HG03520 (cell line): ENCODE measurements around the gene EXOC4.

Experiments
- ATAC-seq: cut with Tn5 transposase; IDR thresholded peaks from one replicate; pipeline ENCODE4 v1.9.1; 2021; ENCODE audit warnings: mild to moderate bottlenecking, moderate library complexity; ENCODE audit not compliant: unreplicated experiment

Gene EXOC4

GRCh38 chr7:134009314-134010110 lies 756.6 kb downstream of the EXOC4 start:
- no peak for ATAC-seq

- ATAC-seq, result no peak
Measured at GRCh38 chr7:134013249-134013648, 760.4 kb downstream of the EXOC4 start.

- no peak for ATAC-seq
Measured at GRCh38 chr7:134014935-134015334, 762.1 kb downstream of the EXOC4 start.

GRCh38 chr7:134016223-134016941 lies 763.5 kb downstream of the EXOC4 start:
- no peak for ATAC-seq

GRCh38 chr7:134016942-134017303 lies 764.0 kb downstream of the EXOC4 start:
- ATAC-seq, result no peak

- no peak for ATAC-seq
Measured at GRCh38 chr7:134018306-134018705, 765.4 kb downstream of the EXOC4 start.

GRCh38 chr7:134019251-134019650 lies 766.4 kb downstream of the EXOC4 start:
- ATAC-seq, result no peak

- no peak for ATAC-seq
Measured at GRCh38 chr7:134021836-134022235, 769.0 kb downstream of the EXOC4 start.

- no peak for ATAC-seq
Measured at GRCh38 chr7:134022286-134022911, 769.5 kb downstream of the EXOC4 start.

- ATAC-seq, result no peak
Measured at GRCh38 chr7:134024739-134025138, 771.9 kb downstream of the EXOC4 start.

- no peak for ATAC-seq
Measured at GRCh38 chr7:134028853-134029252, 776.0 kb downstream of the EXOC4 start.

GRCh38 chr7:134029743-134030142 lies 776.9 kb downstream of the EXOC4 start:
- no peak for ATAC-seq

GRCh38 chr7:134030460-134030865 lies 777.6 kb downstream of the EXOC4 start:
- no peak for ATAC-seq

GRCh38 chr7:134031835-134032617 lies 779.1 kb downstream of the EXOC4 start:
- no peak for ATAC-seq

- ATAC-seq, result no peak
Measured at GRCh38 chr7:134034652-134035051, 781.8 kb downstream of the EXOC4 start.

GRCh38 chr7:134037991-134038390 lies 785.1 kb downstream of the EXOC4 start:
- no peak for ATAC-seq

- no peak for ATAC-seq
Measured at GRCh38 chr7:134040988-134041387, 788.1 kb downstream of the EXOC4 start.

GRCh38 chr7:134041477-134041876 lies 788.6 kb downstream of the EXOC4 start:
- no peak for ATAC-seq

GRCh38 chr7:134042307-134042706 lies 789.4 kb downstream of the EXOC4 start:
- ATAC-seq, result no peak

GRCh38 chr7:134044682-134045081 lies 791.8 kb downstream of the EXOC4 start:
- no peak for ATAC-seq

GRCh38 chr7:134045716-134046115 lies 792.8 kb downstream of the EXOC4 start:
- ATAC-seq, result no peak
